SK-N-SH (cell line): ENCODE data around the gene RER1.

Experiments
- CHD2 ChIP-seq: fragments of 150-350 bp; IDR thresholded peaks from 2 replicates; pipeline ENCODE4 v1.6.1; 2018; ENCODE audit warnings: low read length; ENCODE audit not compliant: partially characterized antibody
- CTCF ChIP-seq: fragments of 200-600 bp; sonication (generic); IDR thresholded peaks from 2 replicates; pipeline ENCODE4 v1.6.1; 2017; ENCODE audit warnings: antibody characterized with exemption, mild to moderate bottlenecking, moderate library complexity
- EP300 ChIP-seq, 2 experiments: IDR thresholded peaks; 2 replicates each; pipeline versions ENCODE4 v1.4.0 to v1.6.1; 2012; ENCODE audit warnings: borderline replicate concordance in 1 of 2, low read depth in 1 of 2, low read length in 1 of 2
- EZH2phosphoT487 ChIP-seq: fragments of 200-600 bp; sonication (generic); IDR thresholded peaks from 2 replicates; pipeline ENCODE4 v1.6.1; 2017; ENCODE audit warnings: low read depth, mixed run types, mild to moderate bottlenecking, antibody characterized with exemption, moderate library complexity, borderline replicate concordance
- MAX ChIP-seq: IDR thresholded peaks from 2 replicates; pipeline ENCODE4 v1.4.0; 2012; ENCODE audit warnings: low read depth
- POLR2AphosphoS5 ChIP-seq: IDR thresholded peaks from 2 replicates; pipeline ENCODE4 v1.6.1; 2012; ENCODE audit warnings: low read depth, low read length
- RCOR1 ChIP-seq: fragments of 150-350 bp; IDR thresholded peaks from 2 replicates; pipeline ENCODE4 v1.6.1; 2017; ENCODE audit warnings: antibody characterized with exemption, low read length
- TF ChIP-seq, protein P1 (sequence below): fragments of 150-350 bp; IDR thresholded peaks from 2 replicates; pipeline ENCODE4 v1.6.1; 2017; ENCODE audit warnings: antibody characterized with exemption, low read length, low read depth, borderline replicate concordance

- TF ChIP-seq CHD2 (no peak), EZH2phosphoT487 (no peak), CTCF (no peak), EP300 (IDR thresholded peaks at IDR 0.05; ENCODE audit: borderline replicate concordance in 1 of 2, low read depth in 1 of 2, low read length in 1 of 2) (no peak), MAX (no peak), POLR2AphosphoS5 (no peak), RCOR1 (no peak)
- TF ChIP-seq, protein P1, sequence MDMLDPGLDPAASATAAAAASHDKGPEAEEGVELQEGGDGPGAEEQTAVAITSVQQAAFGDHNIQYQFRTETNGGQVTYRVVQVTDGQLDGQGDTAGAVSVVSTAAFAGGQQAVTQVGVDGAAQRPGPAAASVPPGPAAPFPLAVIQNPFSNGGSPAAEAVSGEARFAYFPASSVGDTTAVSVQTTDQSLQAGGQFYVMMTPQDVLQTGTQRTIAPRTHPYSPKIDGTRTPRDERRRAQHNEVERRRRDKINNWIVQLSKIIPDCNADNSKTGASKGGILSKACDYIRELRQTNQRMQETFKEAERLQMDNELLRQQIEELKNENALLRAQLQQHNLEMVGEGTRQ = no peak
These were observed 4.4 kb downstream of the RER1 start for GRCh38 chr1:2396059-2396458.
